GM12892 (cell line): ENCODE results near the gene RUVBL2.

Experiments
- POLR2A ChIP-seq: IDR thresholded peaks from 2 replicates; pipeline ENCODE4 v1.6.1; 2011; ENCODE audit warnings: low read depth, low read length, control low read depth
- TAF1 ChIP-seq: IDR thresholded peaks from 2 replicates; pipeline ENCODE4 v1.6.1; 2011; ENCODE audit warnings: low read depth, mild to moderate bottlenecking, control low read depth, low read length, borderline replicate concordance

DNA sequence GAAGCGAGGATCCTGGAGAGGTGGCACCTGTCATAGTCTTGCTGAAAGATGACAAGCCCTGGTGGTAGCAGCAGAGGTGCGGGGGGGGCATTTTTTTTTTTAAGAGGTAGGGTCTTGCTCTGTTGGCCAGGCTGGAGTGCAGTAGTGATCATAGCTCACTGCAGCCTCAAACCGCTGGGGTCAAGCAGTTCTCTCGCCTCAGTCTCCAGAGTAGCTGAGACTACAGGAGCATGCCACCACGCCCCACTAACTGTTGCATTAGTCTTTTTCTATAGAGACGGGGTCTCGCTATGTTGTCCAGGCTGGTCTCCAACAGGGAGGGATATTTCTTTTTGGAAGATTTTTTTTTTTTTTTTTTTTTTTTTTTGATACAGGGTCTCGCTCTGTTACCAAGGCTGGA is 35.7 kb upstream of the RUVBL2 start:
- TF ChIP-seq POLR2A (no peak), TAF1 (no peak)
